Brain pericyte (primary cell): Measurements from ENCODE around the gene TOMM7.
"Not testable (repeated sequence)": the region's sequence is repeated elsewhere in the genome, so short reads cannot be mapped to it uniquely, and the experiment has no call there.

Experiments used
- DNase-seq: peaks from one replicate; pipeline ENCODE4 v3.0.0-alpha.2; 2012; ENCODE audit warnings: low read depth, low spot score

The TOMM7 gene

GRCh38 chr7:22821702-22822485 lies 755 bp downstream of the TOMM7 start:
- no peak for DNase-seq

GRCh38 chr7:22819476-22819875 lies 3.2 kb downstream of the TOMM7 start:
- no peak for DNase-seq

DNA sequence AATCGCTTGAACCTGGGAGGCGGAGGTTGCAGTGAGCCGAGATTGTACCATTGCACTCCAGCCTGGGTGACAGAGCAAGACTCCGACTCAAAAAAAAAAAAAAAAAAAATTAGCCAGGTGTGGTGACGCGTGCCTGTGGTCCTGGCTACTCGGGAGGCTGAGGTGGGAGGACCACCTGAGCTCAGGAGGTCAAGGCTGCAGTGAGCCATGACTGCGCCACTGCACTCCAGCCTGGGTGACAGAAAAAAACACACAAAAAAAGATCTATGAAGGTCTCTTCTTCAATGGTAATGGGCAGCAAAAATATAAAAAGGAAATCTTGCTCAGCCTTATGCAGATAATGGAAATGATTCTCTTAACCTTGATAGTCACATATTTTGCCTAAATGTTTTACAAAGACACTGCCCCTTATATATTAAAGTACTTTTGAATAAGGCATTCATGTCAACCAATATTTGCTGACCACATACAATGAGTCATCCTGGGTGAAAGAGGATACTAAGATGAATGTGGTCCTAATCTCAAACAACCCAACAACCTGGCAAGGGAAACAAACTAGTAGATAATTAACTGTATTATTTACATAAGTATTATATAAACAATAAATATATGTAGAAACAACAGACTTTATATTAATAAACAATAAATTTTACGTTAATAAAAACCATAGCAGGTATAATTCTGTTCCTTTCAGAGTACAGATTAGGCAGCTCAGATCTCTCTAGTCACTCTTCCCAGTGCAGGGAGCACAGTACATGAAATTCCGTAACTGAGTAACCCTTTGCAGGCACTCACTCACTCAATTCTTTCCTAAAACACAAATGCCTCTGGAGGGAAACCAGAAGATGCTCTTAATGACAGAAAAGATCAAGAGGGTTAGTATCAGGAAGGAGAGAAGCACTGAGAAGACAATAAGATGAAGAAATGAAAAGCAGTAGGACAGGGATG lies 8.1 kb downstream of the TOMM7 start:
- no peak for DNase-seq

DNA sequence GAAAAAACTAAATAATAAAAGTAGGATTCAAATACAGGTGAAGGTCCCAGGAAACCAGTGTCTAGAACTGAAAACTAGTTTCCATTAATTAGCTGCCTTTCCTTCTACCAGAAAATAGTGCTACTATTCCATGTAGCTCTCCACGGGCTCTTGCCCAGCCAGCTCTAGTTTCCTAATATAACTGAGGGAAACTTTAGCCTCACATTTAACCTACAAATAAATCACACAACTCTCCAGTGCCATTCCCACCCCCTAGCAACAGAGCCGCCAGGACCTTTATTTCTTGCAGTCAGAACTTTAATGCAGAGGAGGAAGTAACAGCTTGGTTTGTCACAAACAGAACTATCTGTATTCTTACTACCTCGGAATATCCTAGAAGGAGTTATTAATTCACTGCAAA lies 10.3 kb downstream of the TOMM7 start:
- DNase-seq = no peak

GRCh38 chr7:22811746-22812280 lies 10.8 kb downstream of the TOMM7 start:
- no peak for DNase-seq

DNA sequence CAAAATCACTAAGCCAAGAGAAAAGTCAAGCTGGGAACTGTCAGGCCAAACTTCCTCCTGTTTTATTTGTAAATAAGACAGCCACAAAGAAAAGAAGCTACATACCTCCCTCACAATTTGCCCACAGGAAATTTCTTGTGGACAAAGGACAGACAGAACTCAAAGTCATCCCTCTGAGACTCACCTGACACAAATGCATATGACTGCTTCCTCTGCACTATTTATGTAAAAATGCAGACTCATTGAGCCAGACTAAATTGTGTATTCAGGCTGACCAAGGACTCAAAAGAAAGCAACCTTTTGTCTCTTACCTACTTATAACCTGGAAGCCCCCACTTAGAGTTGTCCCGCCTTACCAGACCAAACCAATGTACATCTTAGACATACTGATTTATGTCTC lies 11.8 kb downstream of the TOMM7 start:
- DNase-seq = no peak

GRCh38 chr7:22809902-22810642 lies 12.6 kb downstream of the TOMM7 start:
- no peak for DNase-seq

- no peak for DNase-seq
Observed at GRCh38 chr7:22808140-22808539, 14.5 kb downstream of the TOMM7 start.

- DNase-seq = no peak
Observed at GRCh38 chr7:22806752-22807151, 15.9 kb downstream of the TOMM7 start.

DNA sequence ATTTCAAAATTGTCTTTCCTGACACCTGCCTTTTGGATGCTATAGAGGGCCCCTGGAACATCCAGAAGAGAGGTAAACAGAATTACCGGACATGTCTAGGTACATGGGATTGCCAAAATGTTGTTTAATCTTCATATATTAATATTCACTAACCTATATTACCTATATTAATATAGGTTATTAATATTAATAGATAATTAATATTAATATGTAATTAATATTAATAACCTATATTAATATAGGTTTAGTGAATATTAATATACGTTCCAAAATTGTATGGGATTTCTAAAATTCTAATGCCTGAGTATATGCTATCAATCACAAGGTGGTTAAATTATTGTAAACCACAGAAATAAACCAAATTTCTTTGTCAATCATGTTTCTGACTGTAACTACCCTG lies 17.4 kb downstream of the TOMM7 start:
- DNase-seq = no peak

GRCh38 chr7:22802831-22803230 lies 19.8 kb downstream of the TOMM7 start:
- not testable (repeated sequence) for DNase-seq

GRCh38 chr7:22802426-22802825 lies 20.2 kb downstream of the TOMM7 start:
- no peak for DNase-seq

DNA sequence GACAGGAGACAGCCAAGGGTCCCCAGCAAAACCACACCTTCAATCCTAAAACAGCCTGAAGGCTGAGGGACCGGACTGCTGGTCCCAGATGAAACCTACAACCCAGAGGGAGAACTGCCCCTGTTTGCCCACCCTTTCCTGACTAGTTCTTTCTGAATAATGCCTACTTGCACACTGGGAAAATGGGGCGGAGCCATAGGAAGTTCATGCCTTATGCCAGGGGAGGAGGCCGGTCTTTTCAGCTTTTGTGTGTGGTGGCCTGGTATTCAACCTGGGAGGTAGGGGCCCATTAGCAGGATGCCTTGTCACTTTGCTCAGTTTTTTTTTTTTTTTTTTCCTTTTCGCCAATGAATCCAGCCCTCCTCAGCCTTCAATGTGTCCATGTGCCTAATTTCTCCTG lies 20.7 kb downstream of the TOMM7 start:
- no peak for DNase-seq

DNA sequence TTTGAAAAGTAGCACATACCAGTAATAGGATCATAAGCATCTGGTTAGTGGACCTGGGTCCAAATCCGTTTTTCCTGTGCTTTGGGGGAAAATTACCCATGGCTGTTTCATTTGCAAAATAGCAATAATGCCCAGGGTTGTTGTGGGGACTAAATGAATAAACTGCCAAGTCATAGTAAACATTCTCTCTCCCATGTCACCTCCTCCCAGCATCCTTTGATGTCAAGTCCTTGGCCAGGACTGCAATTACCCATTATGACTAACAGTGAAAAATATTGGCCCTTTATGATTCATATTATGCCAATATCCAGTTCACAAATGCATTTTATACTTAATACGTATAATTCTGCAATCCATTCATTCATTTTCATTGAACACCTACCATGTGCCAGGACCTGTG lies 23.0 kb downstream of the TOMM7 start:
- DNase-seq = no peak

DNA sequence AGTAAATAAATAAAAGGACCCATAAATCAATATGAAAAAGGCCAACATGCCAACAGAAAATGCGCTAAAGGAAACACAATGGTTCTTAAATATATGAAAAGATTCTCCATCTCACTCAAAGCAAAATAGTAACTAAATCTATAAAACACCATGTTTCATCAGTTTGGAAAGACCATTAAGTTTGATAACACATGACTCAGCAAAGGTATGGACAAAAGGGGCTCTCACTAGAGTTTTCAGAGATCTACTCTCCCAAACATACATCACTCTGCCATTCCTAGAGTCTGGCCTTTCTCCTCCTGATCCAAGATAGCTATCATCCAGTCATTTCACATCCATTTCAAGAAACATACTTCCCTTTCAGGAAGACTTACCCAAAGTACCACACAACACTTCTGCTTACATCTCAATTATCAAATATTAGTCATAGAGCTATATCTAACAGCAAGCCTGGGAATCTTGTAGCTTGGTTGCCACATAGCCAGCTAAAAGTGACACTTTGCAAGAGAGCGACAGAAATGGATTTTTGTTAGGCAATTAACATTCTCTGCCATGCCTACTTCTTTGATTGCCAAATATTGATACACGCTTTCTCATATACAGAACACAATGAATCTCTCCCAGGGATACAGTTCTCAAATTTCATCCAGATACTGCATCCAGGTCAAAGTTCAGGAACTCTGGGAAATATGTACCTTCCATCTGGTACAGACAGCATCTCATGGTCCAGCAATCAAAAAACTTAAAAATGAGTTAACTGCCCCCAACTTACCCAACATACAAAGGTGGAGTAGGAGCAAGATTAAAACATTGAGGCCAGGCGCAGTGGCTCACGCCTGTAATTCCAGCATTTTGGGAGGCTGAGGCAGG lies 28.8 kb downstream of the TOMM7 start:
- DNase-seq = no peak

DNA sequence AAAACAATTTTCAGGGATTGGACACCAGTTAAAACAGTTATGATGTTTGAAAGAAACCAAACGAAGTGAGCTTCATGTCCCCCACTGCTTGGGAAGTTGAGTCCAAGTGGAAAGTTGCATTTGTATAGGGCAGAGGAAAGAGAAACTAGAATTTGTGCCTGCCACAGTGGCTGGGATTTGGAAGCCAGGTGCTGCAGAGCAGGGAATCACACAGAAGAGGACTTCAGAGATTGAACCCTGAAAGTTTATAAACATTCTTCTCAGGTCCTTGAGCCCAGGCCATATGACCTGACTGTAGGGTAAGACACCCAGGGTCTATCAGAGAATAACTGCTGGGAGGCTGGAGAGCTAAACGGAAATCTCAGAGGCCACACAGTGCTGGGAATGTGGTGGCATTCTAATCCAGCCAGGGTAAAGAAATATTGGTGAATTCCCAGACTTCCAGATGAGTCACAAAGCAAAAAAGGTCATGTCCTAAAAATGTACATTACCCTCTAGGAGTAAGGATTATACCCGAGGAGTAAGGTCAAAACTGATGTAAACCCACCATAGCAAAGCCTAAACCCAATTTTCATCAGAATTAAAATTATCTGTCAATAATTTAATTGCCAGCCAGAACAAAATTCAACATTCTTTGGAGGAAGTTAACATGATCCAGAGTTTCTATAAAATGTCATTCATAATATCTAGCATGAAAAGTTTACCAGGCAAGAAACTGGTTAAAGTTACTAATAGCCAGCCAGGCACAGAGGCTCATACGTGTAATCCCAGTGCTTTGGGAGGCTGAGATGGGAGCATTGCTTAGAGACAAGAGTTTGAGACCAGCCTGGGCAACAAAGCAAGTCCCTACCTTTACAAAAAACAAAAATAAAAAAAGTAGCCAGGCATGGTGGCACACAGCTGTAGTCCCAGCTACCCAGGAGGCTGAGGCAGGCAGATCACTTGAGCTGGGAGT lies 31.2 kb downstream of the TOMM7 start:
- no peak for DNase-seq

- not testable (repeated sequence) for DNase-seq
Observed at GRCh38 chr7:22790640-22791039, 32.0 kb downstream of the TOMM7 start.

DNA sequence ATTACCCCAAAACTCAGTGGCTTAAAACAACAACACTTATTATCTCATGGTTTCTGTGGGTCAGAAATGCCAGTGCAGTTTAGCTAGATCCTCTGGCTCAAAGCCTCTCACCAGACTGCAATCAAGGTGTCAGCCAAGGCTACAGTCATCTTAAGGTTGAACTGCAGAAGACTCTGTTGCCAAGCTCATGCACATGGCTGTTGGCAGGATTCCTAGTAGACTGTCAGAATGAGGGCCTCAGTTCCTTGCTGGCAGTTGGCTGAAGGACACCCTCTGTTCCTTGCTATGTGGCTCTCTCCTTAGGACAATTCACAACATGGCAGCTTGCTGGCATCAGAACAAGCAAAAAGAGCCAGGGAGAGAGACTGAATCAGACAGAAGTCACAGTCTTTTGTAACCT lies 34.7 kb downstream of the TOMM7 start:
- no peak for DNase-seq

DNA sequence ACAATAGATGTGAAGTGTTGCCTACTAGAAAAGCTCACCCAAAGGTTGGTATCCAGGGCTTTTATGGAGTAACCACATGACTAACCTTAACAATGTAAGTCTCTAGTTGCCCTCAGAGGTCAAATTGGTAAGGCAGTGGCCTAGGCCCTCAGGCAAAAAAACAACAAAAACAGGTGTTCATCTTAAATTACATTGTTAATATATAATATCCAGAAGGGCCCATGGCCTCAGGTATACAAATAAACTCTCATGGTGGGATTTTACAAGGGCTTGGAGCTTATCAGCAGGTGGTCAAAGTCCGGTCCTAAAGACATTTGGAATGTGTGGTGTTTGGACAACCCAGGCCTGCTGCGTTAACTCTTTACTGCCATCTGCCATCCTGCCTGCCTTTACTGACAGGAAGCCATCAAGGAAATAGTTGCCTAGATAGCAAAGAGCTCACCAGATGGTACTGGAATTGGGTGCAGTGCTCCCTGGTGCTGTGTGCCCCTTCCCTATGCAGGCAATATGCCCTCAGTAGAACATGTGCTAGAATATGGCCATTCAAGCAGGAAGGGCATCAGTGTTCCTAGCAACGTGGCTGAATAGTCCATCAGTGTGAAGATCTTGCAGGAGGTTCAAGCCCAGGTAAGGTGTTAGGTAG lies 36.2 kb downstream of the TOMM7 start:
- DNase-seq = no peak
